HEK293 (cell line): ENCODE results near the gene S100A6.
"Not testable (repeated sequence)": the region's sequence is repeated elsewhere in the genome, so short reads cannot be mapped to it uniquely, and the experiment has no call there.

ENCODE experiments used
- BCL11B ChIP-seq: fragments of 450-650 bp; formaldehyde crosslinking; IDR thresholded peaks from 2 replicates; pipeline ENCODE4 v1.5.1; 2016; ENCODE audit warnings: low read depth, missing biosample characterization, missing genetic modification characterization
- CTCF ChIP-seq: fragments of 450-650 bp; formaldehyde crosslinking; IDR thresholded peaks from 2 replicates; pipeline ENCODE4 v1.5.1; 2016; ENCODE audit warnings: missing biosample characterization, missing genetic modification characterization
- HOXA7 ChIP-seq: sonication (generic); formaldehyde crosslinking; IDR thresholded peaks from 2 replicates; pipeline ENCODE4 v1.8.1; 2022; ENCODE audit warnings: missing genetic modification reagents, borderline replicate concordance
- KLF10 ChIP-seq: fragments of 450-650 bp; IDR thresholded peaks from 2 replicates; pipeline ENCODE4 v1.5.1; 2018; ENCODE audit warnings: missing biosample characterization, mild to moderate bottlenecking, missing genetic modification characterization
- YY1 ChIP-seq: fragments of 450-650 bp; formaldehyde crosslinking; IDR thresholded peaks from 2 replicates; pipeline ENCODE4 v1.5.1; 2018; ENCODE audit warnings: missing biosample characterization, missing genetic modification characterization
- ZBTB26 ChIP-seq: fragments of 450-650 bp; formaldehyde crosslinking; optimal IDR thresholded peaks from 2 replicates; pipeline ENCODE3; 2016; ENCODE audit warnings: missing biosample characterization, mild to moderate bottlenecking, missing genetic modification characterization
- ZNF211 ChIP-seq: fragments of 450-650 bp; formaldehyde crosslinking; IDR thresholded peaks from 2 replicates; pipeline ENCODE4 v1.5.1; 2016; ENCODE audit warnings: low read depth, missing biosample characterization, missing genetic modification characterization
- ZNF24 ChIP-seq: fragments of 450-650 bp; formaldehyde crosslinking; IDR thresholded peaks from 2 replicates; pipeline ENCODE4 v1.5.1; 2016; ENCODE audit warnings: missing biosample characterization, missing genetic modification characterization
- ZNF292 ChIP-seq: fragments of 450-650 bp; formaldehyde crosslinking; IDR thresholded peaks from 2 replicates; pipeline ENCODE4 v1.5.1; 2016; ENCODE audit warnings: low read depth, missing biosample characterization, missing genetic modification characterization, borderline replicate concordance
- ZNF366 ChIP-seq: fragments of 450-650 bp; formaldehyde crosslinking; conservative IDR thresholded peaks from 2 replicates; pipeline ENCODE4 v1.5.1; 2016; ENCODE audit warnings: missing biosample characterization, missing genetic modification characterization
- TF ChIP-seq, protein P1 (sequence below): fragments of 450-650 bp; formaldehyde crosslinking; IDR thresholded peaks from 2 replicates; pipeline ENCODE4 v1.5.1; 2017; ENCODE audit warnings: missing biosample characterization, missing genetic modification characterization
- TF ChIP-seq, protein P2 (sequence below): fragments of 450-650 bp; formaldehyde crosslinking; IDR thresholded peaks from 2 replicates; pipeline ENCODE4 v1.5.1; 2016; ENCODE audit warnings: missing biosample characterization, missing genetic modification characterization

GRCh38 chr1:153582836-153583235 is 47.0 kb upstream of the S100A6 start:
- TF ChIP-seq ZNF292 (tag by site-specific recombination); ZNF24 (tag by site-specific recombination); CTCF; KLF10 (tag by site-specific recombination); ZNF211 (tag by site-specific recombination); ZBTB26 (tag by site-specific recombination); YY1 (tag by site-specific recombination); BCL11B (tag by site-specific recombination); ZNF366 (tag by site-specific recombination); HOXA7 (CRISPR knock-in tag): not testable (repeated sequence)
- TF ChIP-seq, protein P1, sequence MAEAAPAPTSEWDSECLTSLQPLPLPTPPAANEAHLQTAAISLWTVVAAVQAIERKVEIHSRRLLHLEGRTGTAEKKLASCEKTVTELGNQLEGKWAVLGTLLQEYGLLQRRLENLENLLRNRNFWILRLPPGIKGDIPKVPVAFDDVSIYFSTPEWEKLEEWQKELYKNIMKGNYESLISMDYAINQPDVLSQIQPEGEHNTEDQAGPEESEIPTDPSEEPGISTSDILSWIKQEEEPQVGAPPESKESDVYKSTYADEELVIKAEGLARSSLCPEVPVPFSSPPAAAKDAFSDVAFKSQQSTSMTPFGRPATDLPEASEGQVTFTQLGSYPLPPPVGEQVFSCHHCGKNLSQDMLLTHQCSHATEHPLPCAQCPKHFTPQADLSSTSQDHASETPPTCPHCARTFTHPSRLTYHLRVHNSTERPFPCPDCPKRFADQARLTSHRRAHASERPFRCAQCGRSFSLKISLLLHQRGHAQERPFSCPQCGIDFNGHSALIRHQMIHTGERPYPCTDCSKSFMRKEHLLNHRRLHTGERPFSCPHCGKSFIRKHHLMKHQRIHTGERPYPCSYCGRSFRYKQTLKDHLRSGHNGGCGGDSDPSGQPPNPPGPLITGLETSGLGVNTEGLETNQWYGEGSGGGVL: not testable (repeated sequence)
- TF ChIP-seq, protein P2, sequence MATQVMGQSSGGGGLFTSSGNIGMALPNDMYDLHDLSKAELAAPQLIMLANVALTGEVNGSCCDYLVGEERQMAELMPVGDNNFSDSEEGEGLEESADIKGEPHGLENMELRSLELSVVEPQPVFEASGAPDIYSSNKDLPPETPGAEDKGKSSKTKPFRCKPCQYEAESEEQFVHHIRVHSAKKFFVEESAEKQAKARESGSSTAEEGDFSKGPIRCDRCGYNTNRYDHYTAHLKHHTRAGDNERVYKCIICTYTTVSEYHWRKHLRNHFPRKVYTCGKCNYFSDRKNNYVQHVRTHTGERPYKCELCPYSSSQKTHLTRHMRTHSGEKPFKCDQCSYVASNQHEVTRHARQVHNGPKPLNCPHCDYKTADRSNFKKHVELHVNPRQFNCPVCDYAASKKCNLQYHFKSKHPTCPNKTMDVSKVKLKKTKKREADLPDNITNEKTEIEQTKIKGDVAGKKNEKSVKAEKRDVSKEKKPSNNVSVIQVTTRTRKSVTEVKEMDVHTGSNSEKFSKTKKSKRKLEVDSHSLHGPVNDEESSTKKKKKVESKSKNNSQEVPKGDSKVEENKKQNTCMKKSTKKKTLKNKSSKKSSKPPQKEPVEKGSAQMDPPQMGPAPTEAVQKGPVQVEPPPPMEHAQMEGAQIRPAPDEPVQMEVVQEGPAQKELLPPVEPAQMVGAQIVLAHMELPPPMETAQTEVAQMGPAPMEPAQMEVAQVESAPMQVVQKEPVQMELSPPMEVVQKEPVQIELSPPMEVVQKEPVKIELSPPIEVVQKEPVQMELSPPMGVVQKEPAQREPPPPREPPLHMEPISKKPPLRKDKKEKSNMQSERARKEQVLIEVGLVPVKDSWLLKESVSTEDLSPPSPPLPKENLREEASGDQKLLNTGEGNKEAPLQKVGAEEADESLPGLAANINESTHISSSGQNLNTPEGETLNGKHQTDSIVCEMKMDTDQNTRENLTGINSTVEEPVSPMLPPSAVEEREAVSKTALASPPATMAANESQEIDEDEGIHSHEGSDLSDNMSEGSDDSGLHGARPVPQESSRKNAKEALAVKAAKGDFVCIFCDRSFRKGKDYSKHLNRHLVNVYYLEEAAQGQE: not testable (repeated sequence)
